Measurements from ENCODE around the gene GFPT1. TPM values are rescaled to one million over a fixed set of nuclear protein-coding genes. Genes with fewer than 3 reads are reported as not detected.

GFPT1 gene
- polyA plus RNA-seq (2013, experiment 1 of 2): 19.3 TPM
- 19.6 TPM for polyA plus RNA-seq (2013, experiment 2 of 2)

GRCh38 chr2:69386789-69387734 lies at the start of gene GFPT1:
Gene GFPT1, minus strand, starts transcription at chr2:69387227. Its CDS starts 156 bp downstream, at chr2:69387071.
- peak within 1 kb of the TSS; percentile 96 for H2AFZ ChIP-seq (ENCODE audit: low read length)
- no peak within 1 kb of the TSS for H4K91ac ChIP-seq (ENCODE audit: low read depth, low read length, poor library complexity)
- no peak within 1 kb of the TSS for H2BK15ac ChIP-seq (ENCODE audit: low read length)
- H3K4me2 ChIP-seq (ENCODE audit: insufficient read depth, low read length, poor library complexity, severe bottlenecking): peak within 1 kb of the TSS; percentile 76
- H3K23ac ChIP-seq (ENCODE audit: low read depth, low read length, poor library complexity): peak within 1 kb of the TSS; percentile 90
- no peak within 1 kb of the TSS for H3K14ac ChIP-seq (ENCODE audit: low read length)
- H2BK120ac ChIP-seq (ENCODE audit: low read depth, low read length): no peak within 1 kb of the TSS
- peak; percentile 90 for DNase-seq (ENCODE audit: low spot score)
- no peaks in the 10 kb centered on the region for H3K9me3 ChIP-seq (replicated peaks in 1 of 2; ENCODE audit: control insufficient read depth in 2 of 2, insufficient read depth in 1 of 2, low read depth in 1 of 2, low read length in 2 of 2)
- H2BK12ac ChIP-seq (ENCODE audit: low read length): peak within 1 kb of the TSS; percentile 91
- H3K4ac ChIP-seq (ENCODE audit: low read length): no peak within 1 kb of the TSS
- no peak within 1 kb of the TSS for H2BK5ac ChIP-seq (ENCODE audit: low read length)
- H3K79me1 ChIP-seq (ENCODE audit: low read depth, low read length): no peaks in the 10 kb centered on the region
- peak within 1 kb of the TSS; percentile 84 to 99 for H3K4me3 ChIP-seq (ENCODE audit: low read length in 2 of 2)
- peaks cover 5 to 11% of the 10 kb centered on the region in 2 donors for H3K4me1 ChIP-seq (ENCODE audit: control insufficient read depth in 2 of 2, insufficient read depth in 1 of 2, low read depth in 1 of 2, low read length in 2 of 2)
- peak within 1 kb of the TSS; percentile 95 for H3K18ac ChIP-seq (ENCODE audit: low read length)
- no peak within 1 kb of the TSS for H2AK5ac ChIP-seq (ENCODE audit: low read depth, low read length)
- H3K27me3 ChIP-seq (ENCODE audit: control insufficient read depth in 3 of 3, insufficient read depth in 3 of 3, low read depth in 1 of 3, low read length in 3 of 3): no peaks in the 10 kb centered on the region
- WGBS, 2 donors (ENCODE audit: extremely low coverage in 2 of 2, insufficient read length in 2 of 2, insufficient replicate concordance in 1 of 2): no CpG with 5 or more reads among the region's 97 CpGs
- H4K8ac ChIP-seq (ENCODE audit: low read depth, low read length): no peak within 1 kb of the TSS
- no peak within 1 kb of the TSS for H3K27ac ChIP-seq (replicated peaks; ENCODE audit: low read length)
- H3K9ac ChIP-seq (ENCODE audit: low read depth, low read length, poor library complexity): peak within 1 kb of the TSS; percentile 95
- peaks cover 0 to 7% of the 10 kb centered on the region in 2 donors for H3K36me3 ChIP-seq (replicated peaks in 1 of 2; ENCODE audit: control insufficient read depth in 2 of 2, insufficient read depth in 2 of 2, low read length in 2 of 2)

DNA sequence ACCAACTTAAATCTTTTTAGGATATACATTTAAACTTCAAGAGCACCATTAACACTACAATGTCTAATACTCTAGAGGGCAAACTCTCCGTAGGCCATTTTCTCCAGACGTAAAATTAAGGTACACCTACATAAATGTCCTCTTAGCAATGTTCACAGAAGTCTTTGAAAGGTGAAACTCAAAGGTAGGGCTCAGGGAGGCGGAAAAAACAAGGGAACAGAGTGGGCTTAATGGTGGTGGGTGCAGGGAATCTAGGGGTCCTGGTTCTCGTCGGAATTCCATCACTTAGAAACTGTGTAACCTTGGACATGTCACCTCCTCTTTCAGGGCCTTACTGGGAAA lies 49.5 kb upstream of the GFPT1 start:
- H4K8ac ChIP-seq (ENCODE audit: low read depth, low read length): no peak overlapping the region
- no peak overlapping the region for H3K23ac ChIP-seq (ENCODE audit: low read depth, low read length, poor library complexity)
- peaks cover 0 to 2% of the 10 kb centered on the region in 2 donors for H3K9me3 ChIP-seq (replicated peaks in 1 of 2; ENCODE audit: control insufficient read depth in 2 of 2, insufficient read depth in 1 of 2, low read depth in 1 of 2, low read length in 2 of 2)
- H3K79me1 ChIP-seq (ENCODE audit: low read depth, low read length): peaks cover 3% of the 10 kb centered on the region
- H3K4me1 ChIP-seq (ENCODE audit: control insufficient read depth in 2 of 2, insufficient read depth in 1 of 2, low read depth in 1 of 2, low read length in 2 of 2): peaks cover 4% of the 10 kb centered on the region in 2 donors
- no peak overlapping the region for H2AK5ac ChIP-seq (ENCODE audit: low read depth, low read length)
- peaks cover 0 to 4% of the 10 kb centered on the region in 2 donors for H3K36me3 ChIP-seq (replicated peaks in 1 of 2; ENCODE audit: control insufficient read depth in 2 of 2, insufficient read depth in 2 of 2, low read length in 2 of 2)
- no peak overlapping the region for H3K18ac ChIP-seq (ENCODE audit: low read length)
- no peak overlapping the region for H4K91ac ChIP-seq (ENCODE audit: low read depth, low read length, poor library complexity)
- H3K27me3 ChIP-seq (ENCODE audit: control insufficient read depth in 3 of 3, insufficient read depth in 3 of 3, low read depth in 1 of 3, low read length in 3 of 3): no peaks in the 10 kb centered on the region
- H3K4me2 ChIP-seq (ENCODE audit: insufficient read depth, low read length, poor library complexity, severe bottlenecking): peak overlapping the region; percentile 69
- no peak overlapping the region for H2BK12ac ChIP-seq (ENCODE audit: low read length)
- H3K4me3 ChIP-seq (ENCODE audit: low read length in 2 of 2): peak overlapping the region; percentile 71 to 92
- H2BK120ac ChIP-seq (ENCODE audit: low read depth, low read length): no peak overlapping the region
- no peak overlapping the region for H3K4ac ChIP-seq (ENCODE audit: low read length)
- DNase-seq (ENCODE audit: low spot score): peak; percentile 5
- H2BK15ac ChIP-seq (ENCODE audit: low read length): no peak overlapping the region
- H3K14ac ChIP-seq (ENCODE audit: low read length): no peak overlapping the region
- H2BK5ac ChIP-seq (ENCODE audit: low read length): no peak overlapping the region
- no peak overlapping the region for H3K9ac ChIP-seq (ENCODE audit: low read depth, low read length, poor library complexity)
- peak overlapping the region; percentile 85 for H2AFZ ChIP-seq (ENCODE audit: low read length)
- peak overlapping the region; percentile 81 for H3K27ac ChIP-seq (replicated peaks; ENCODE audit: low read length)
- no CpG with 5 or more reads among the region's 5 CpGs for WGBS, 2 donors (ENCODE audit: extremely low coverage in 2 of 2, insufficient read length in 2 of 2, insufficient replicate concordance in 1 of 2)

- no peak overlapping the region for H3K9ac ChIP-seq (ENCODE audit: low read depth, low read length, poor library complexity)
- H3K4me2 ChIP-seq (ENCODE audit: insufficient read depth, low read length, poor library complexity, severe bottlenecking): no peak overlapping the region
- no peak overlapping the region for H2BK12ac ChIP-seq (ENCODE audit: low read length)
- no peak overlapping the region for H2AK5ac ChIP-seq (ENCODE audit: low read depth, low read length)
- peaks cover 3% of the 10 kb centered on the region for H3K79me1 ChIP-seq (ENCODE audit: low read depth, low read length)
- H3K4me1 ChIP-seq (ENCODE audit: control insufficient read depth in 2 of 2, insufficient read depth in 1 of 2, low read depth in 1 of 2, low read length in 2 of 2): peaks cover 4% of the 10 kb centered on the region in 2 donors
- H3K4ac ChIP-seq (ENCODE audit: low read length): no peak overlapping the region
- no peak overlapping the region for H3K27ac ChIP-seq (replicated peaks; ENCODE audit: low read length)
- no peak overlapping the region for H3K23ac ChIP-seq (ENCODE audit: low read depth, low read length, poor library complexity)
- no peak overlapping the region for H2BK120ac ChIP-seq (ENCODE audit: low read depth, low read length)
- no CpG with 5 or more reads among the region's 5 CpGs for WGBS, 2 donors (ENCODE audit: extremely low coverage in 2 of 2, insufficient read length in 2 of 2, insufficient replicate concordance in 1 of 2)
- H3K9me3 ChIP-seq (replicated peaks in 1 of 2; ENCODE audit: control insufficient read depth in 2 of 2, insufficient read depth in 1 of 2, low read depth in 1 of 2, low read length in 2 of 2): peaks cover 0 to 2% of the 10 kb centered on the region in 2 donors
- H3K27me3 ChIP-seq (ENCODE audit: control insufficient read depth in 3 of 3, insufficient read depth in 3 of 3, low read depth in 1 of 3, low read length in 3 of 3): no peaks in the 10 kb centered on the region
- no peak overlapping the region for H3K4me3 ChIP-seq (ENCODE audit: low read length in 2 of 2)
- H2AFZ ChIP-seq (ENCODE audit: low read length): no peak overlapping the region
- no peak overlapping the region for H2BK5ac ChIP-seq (ENCODE audit: low read length)
- no peak overlapping the region for H3K14ac ChIP-seq (ENCODE audit: low read length)
- H2BK15ac ChIP-seq (ENCODE audit: low read length): no peak overlapping the region
- H4K8ac ChIP-seq (ENCODE audit: low read depth, low read length): no peak overlapping the region
- H3K36me3 ChIP-seq (replicated peaks in 1 of 2; ENCODE audit: control insufficient read depth in 2 of 2, insufficient read depth in 2 of 2, low read length in 2 of 2): peaks cover 2 to 22% of the 10 kb centered on the region in 2 donors
- no peak for DNase-seq (ENCODE audit: low spot score)
- H4K91ac ChIP-seq (ENCODE audit: low read depth, low read length, poor library complexity): no peak overlapping the region
- no peak overlapping the region for H3K18ac ChIP-seq (ENCODE audit: low read length)
Observed at GRCh38 chr2:69434753-69435152, 47.7 kb upstream of the GFPT1 start.

DNA sequence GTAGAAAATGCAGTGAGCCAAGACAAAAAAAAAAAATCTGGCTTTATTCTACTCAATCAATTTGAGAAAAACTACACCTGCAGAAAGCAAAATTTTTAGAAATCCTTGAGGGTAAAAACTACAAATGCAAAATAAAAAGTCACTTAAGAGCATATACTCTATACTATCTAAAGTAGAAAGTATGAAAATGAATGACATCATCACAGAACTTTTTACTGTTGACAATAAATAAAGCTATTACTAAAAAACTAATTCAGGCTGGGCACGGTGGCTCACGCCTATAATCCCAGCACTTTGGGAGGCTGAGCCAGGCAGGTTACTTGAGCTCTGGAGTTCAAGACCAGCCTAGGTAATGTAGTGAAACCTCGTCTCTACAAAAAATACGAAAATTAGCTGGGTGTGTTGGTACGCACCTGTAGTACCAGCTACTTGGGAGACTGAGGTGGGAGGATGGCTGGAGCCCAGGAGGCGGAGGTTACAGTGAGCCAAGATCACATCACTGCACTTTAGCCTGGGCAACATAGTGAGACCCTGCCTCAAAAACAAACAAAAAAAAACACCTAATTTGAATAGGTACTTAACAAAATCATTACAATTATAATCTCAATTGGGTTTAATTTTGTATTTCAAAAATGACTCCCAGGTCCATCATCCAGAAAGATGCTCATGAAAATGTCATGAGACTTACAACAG lies 42.6 kb upstream of the GFPT1 start:
- Histone ChIP-seq H3K9me3 (replicated peaks in 1 of 2; ENCODE audit: control insufficient read depth in 2 of 2, insufficient read depth in 1 of 2, low read depth in 1 of 2, low read length in 2 of 2) (no peaks in the 10 kb centered on the region), H4K8ac (ENCODE audit: low read depth, low read length) (no peak overlapping the region), H2BK12ac (ENCODE audit: low read length) (no peak overlapping the region), H2BK120ac (ENCODE audit: low read depth, low read length) (no peak overlapping the region), H3K79me1 (ENCODE audit: low read depth, low read length) (peaks cover 3% of the 10 kb centered on the region), H3K23ac (ENCODE audit: low read depth, low read length, poor library complexity) (no peak overlapping the region), H2BK5ac (ENCODE audit: low read length) (no peak overlapping the region), H2AFZ (ENCODE audit: low read length) (no peak overlapping the region), H3K9ac (ENCODE audit: low read depth, low read length, poor library complexity) (no peak overlapping the region), H3K4me1 (ENCODE audit: control insufficient read depth in 2 of 2, insufficient read depth in 1 of 2, low read depth in 1 of 2, low read length in 2 of 2) (no peaks in the 10 kb centered on the region), H4K91ac (ENCODE audit: low read depth, low read length, poor library complexity) (no peak overlapping the region), H3K18ac (ENCODE audit: low read length) (no peak overlapping the region), H3K4me3 (ENCODE audit: low read length in 2 of 2) (no peak overlapping the region), H3K4me2 (ENCODE audit: insufficient read depth, low read length, poor library complexity, severe bottlenecking) (no peak overlapping the region), H3K27ac (replicated peaks; ENCODE audit: low read length) (no peak overlapping the region), H2AK5ac (ENCODE audit: low read depth, low read length) (no peak overlapping the region), H3K4ac (ENCODE audit: low read length) (no peak overlapping the region), H3K27me3 (ENCODE audit: control insufficient read depth in 3 of 3, insufficient read depth in 3 of 3, low read depth in 1 of 3, low read length in 3 of 3) (no peaks in the 10 kb centered on the region), H3K14ac (ENCODE audit: low read length) (no peak overlapping the region), H3K36me3 (replicated peaks in 1 of 2; ENCODE audit: control insufficient read depth in 2 of 2, insufficient read depth in 2 of 2, low read length in 2 of 2) (peaks cover 2 to 62% of the 10 kb centered on the region in 2 donors), H2BK15ac (ENCODE audit: low read length) (no peak overlapping the region)
- no peak for DNase-seq (ENCODE audit: low spot score)
- no CpG with 5 or more reads among the region's 6 CpGs for WGBS, 2 donors (ENCODE audit: extremely low coverage in 2 of 2, insufficient read length in 2 of 2, insufficient replicate concordance in 1 of 2)
